ENCODE measurements around the gene LAIR1.
"Not testable (repeated sequence)": the region's sequence is repeated elsewhere in the genome, so short reads cannot be mapped to it uniquely, and the experiment has no call there.

The LAIR1 gene

GRCh38 chr19:54364775-54365257 is at the start of gene LAIR1:
Gene LAIR1, minus strand, starts transcription at chr19:54364931. Its CDS starts 127 bp downstream, at chr19:54364804.
- DNase-seq = peak; percentile 31 to 37

- DNase-seq = no peak
Measured at GRCh38 chr19:54414156-54414555, 49.4 kb upstream of the LAIR1 start.

GRCh38 chr19:54412877-54413276 is 48.1 kb upstream of the LAIR1 start:
- no peak for DNase-seq

- DNase-seq = no peak
Measured at GRCh38 chr19:54411033-54411432, 46.3 kb upstream of the LAIR1 start.

- no peak for DNase-seq
Measured at GRCh38 chr19:54408456-54409026, 43.8 kb upstream of the LAIR1 start.

GRCh38 chr19:54407780-54408179 is 43.0 kb upstream of the LAIR1 start:
- no peak for DNase-seq

GRCh38 chr19:54405628-54406027 is 40.9 kb upstream of the LAIR1 start:
- no peak for DNase-seq

- DNase-seq = no peak
Measured at GRCh38 chr19:54403054-54403453, 38.3 kb upstream of the LAIR1 start.

- no peak for DNase-seq
Measured at GRCh38 chr19:54400913-54401312, 36.2 kb upstream of the LAIR1 start.

- DNase-seq = no peak
Measured at GRCh38 chr19:54399189-54399588, 34.5 kb upstream of the LAIR1 start.

- DNase-seq = no peak
Measured at GRCh38 chr19:54395685-54396084, 31.0 kb upstream of the LAIR1 start.

GRCh38 chr19:54393381-54393780 is 28.6 kb upstream of the LAIR1 start:
- DNase-seq = no peak

- DNase-seq = no peak
Measured at GRCh38 chr19:54392105-54392504, 27.4 kb upstream of the LAIR1 start.

GRCh38 chr19:54391589-54392061 is 26.9 kb upstream of the LAIR1 start:
- no peak for DNase-seq

- peak; percentile 46 to 59 for DNase-seq
Measured at GRCh38 chr19:54390942-54391577, 26.3 kb upstream of the LAIR1 start.

GRCh38 chr19:54389553-54389952 is 24.8 kb upstream of the LAIR1 start:
- no peak for DNase-seq

GRCh38 chr19:54388802-54389139 is 24.0 kb upstream of the LAIR1 start:
- no peak for DNase-seq

- peak; percentile 28 to 29 for DNase-seq
Measured at GRCh38 chr19:54387991-54388801, 23.5 kb upstream of the LAIR1 start.

- no peak for DNase-seq
Measured at GRCh38 chr19:54383330-54383729, 18.6 kb upstream of the LAIR1 start.

GRCh38 chr19:54382041-54382440 is 17.3 kb upstream of the LAIR1 start:
- not testable (repeated sequence) for DNase-seq

GRCh38 chr19:54380897-54381296 is 16.2 kb upstream of the LAIR1 start:
- DNase-seq = no peak

- no peak for DNase-seq
Measured at GRCh38 chr19:54379187-54379678, 14.5 kb upstream of the LAIR1 start.

GRCh38 chr19:54376610-54377285 is 12.0 kb upstream of the LAIR1 start:
- DNase-seq = no peak

Data from stimulated activated CD4-positive, alpha-beta T cell treated with anti-CD3 and anti-CD28 coated beads, Interleukin-4, amount 100 ng/mL, for 4 hours (primary cell).